ENCODE results near the gene AGAP1.

DNA sequence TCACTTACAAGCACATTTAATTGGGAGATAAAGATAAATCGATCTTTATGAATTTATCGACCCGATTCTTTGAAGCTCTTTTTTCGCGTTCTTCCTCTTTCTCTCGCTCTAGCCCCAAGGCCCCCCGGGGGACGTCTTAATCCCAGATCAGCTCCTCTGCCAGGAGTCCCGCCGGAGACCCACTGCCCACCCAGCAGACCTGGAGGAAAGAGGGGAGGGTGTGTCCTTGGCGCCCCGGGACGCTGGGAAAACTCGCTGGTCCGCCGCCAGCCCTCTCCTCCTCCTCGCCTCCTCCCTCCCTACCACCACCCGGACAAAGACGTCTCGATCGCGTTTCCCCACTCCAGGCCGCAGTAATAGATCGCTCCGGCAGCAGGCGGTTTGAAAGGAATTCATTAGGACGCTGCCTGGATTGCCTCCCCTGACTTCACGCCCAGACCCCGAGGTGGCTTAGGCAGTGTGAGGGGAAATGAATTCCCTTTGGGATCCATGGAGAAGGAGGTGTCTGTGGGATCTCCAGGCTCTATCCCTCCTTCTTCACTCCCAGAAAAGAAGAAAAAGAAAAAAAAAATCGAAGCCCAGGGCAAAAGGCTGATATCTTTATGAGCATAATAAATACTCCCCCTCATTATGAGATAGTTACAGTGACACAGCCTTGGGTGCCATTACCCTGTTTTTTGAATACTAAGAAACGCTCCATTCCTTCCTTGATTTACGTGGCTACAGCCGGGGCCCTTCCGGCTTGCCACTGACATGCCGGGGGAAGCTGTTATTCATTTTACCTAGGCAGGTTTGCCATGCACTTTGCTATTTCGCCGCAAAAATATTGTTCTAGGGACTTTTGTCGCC, 676.1 kb downstream of the AGAP1 start:
- TF ChIP-seq, protein P1, sequence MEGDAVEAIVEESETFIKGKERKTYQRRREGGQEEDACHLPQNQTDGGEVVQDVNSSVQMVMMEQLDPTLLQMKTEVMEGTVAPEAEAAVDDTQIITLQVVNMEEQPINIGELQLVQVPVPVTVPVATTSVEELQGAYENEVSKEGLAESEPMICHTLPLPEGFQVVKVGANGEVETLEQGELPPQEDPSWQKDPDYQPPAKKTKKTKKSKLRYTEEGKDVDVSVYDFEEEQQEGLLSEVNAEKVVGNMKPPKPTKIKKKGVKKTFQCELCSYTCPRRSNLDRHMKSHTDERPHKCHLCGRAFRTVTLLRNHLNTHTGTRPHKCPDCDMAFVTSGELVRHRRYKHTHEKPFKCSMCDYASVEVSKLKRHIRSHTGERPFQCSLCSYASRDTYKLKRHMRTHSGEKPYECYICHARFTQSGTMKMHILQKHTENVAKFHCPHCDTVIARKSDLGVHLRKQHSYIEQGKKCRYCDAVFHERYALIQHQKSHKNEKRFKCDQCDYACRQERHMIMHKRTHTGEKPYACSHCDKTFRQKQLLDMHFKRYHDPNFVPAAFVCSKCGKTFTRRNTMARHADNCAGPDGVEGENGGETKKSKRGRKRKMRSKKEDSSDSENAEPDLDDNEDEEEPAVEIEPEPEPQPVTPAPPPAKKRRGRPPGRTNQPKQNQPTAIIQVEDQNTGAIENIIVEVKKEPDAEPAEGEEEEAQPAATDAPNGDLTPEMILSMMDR (conservative IDR thresholded peaks at IDR 0.05; ENCODE audit: low read length): no peak
- TF ChIP-seq EZH2phosphoT487 (IDR thresholded peaks at IDR 0.05; ENCODE audit: borderline replicate concordance, low read depth, low read length): no peak

All from OCI-LY7 (cell line).